HCT116 (cell line): Measurements from ENCODE around the gene ARHGEF3. TPM values are rescaled to one million over a fixed set of nuclear protein-coding genes. Genes with fewer than 3 reads are reported as not detected.

Experiments used
- ATAC-seq: fragments of 200-7000 bp; cut with Tn5 transposase; 2 replicates; pipeline ENCODE4 v1.9.1; 2020; ENCODE audit warnings: mild to moderate bottlenecking, moderate library complexity
- BruUV-seq: library from RNA; stranded (reverse); fragments of 400-500 nt; replicated peaks from 2 replicates; lab custom pipeline; 2021; lab: Mats Ljungman, UMichigan
- CTCF ChIA-PET: fragments of 300-600 bp; sonication (Branson Sonifier 250); formaldehyde crosslinking; loops from one replicate; lab custom pipeline; 2021; ENCODE audit warnings: antibody characterized with exemption; lab: Charles Lee
- POLR2A ChIA-PET: fragments of 300-600, 350-600 bp; sonication (Branson Sonifier 250); formaldehyde crosslinking; loops from one replicate; lab custom pipeline; 2021; ENCODE audit warnings: antibody characterized with exemption; lab: Charles Lee
- RAD21 ChIA-PET, 2 experiments: fragments of 300-600 bp; sonication (Branson Sonifier 250); formaldehyde crosslinking; loops; one replicate each; lab custom pipeline; 2023; ENCODE audit warnings: low total read pairs in 2 of 2; ENCODE audit not compliant: uncharacterized antibody in 2 of 2, unreplicated experiment in 2 of 2, low non-redundant PET in 1 of 2; lab: Charles Lee
- DNase-seq: peaks from one replicate; pipeline ENCODE4 v3.0.0-alpha.2; 2010; ENCODE audit warnings: low read depth, low spot score
- H2AFZ ChIP-seq: fragments of 200-600 bp; shearing (Covaris generic), sonication (generic); 2 replicates; pipeline ENCODE4 v1.6.1; 2017; ENCODE audit warnings: low read depth, mixed run types, mixed read lengths, antibody characterized with exemption, low read length; ENCODE audit not compliant: poor library complexity, severe bottlenecking
- H3K27ac ChIP-seq: 2 replicates; pipeline ENCODE4 v1.5.1; 2012; ENCODE audit warnings: low read depth, low read length
- H3K27me3 ChIP-seq: fragments of 200-600 bp; sonication (generic); 2 replicates; pipeline ENCODE4 v1.6.1; 2016; ENCODE audit warnings: mixed run types, low read length, mixed read lengths; ENCODE audit not compliant: insufficient read depth
- H3K36me3 ChIP-seq, 2 experiments: fragments of 200-500 bp in 1 of 2; fragments of 200-600 bp in 1 of 2; sonication (Bioruptor generic) in 1 of 2; sonication (generic) in 1 of 2; 2 replicates each; pipeline versions ENCODE4 v1.5.1 to v1.6.1; 2014 to 2016; ENCODE audit warnings: low read length in 2 of 2, inconsistent platforms in 1 of 2, mixed read lengths in 1 of 2, mixed run types in 1 of 2; ENCODE audit not compliant: insufficient read depth in 2 of 2, control insufficient read depth in 1 of 2
- H3K4me1 ChIP-seq, 2 experiments: fragments of 200-600 bp in 1 of 2; sonication (generic) in 1 of 2; 2 replicates each; pipeline versions ENCODE4 v1.5.1 to v1.6.1; 2012 to 2017; ENCODE audit warnings: low read length in 2 of 2, inconsistent platforms in 1 of 2, mild to moderate bottlenecking in 1 of 2, mixed read lengths in 1 of 2, mixed run types in 1 of 2, moderate library complexity in 1 of 2; ENCODE audit not compliant: insufficient read depth in 2 of 2, control insufficient read depth in 1 of 2
- H3K4me2 ChIP-seq: fragments of 200-600 bp; sonication (generic); 2 replicates; pipeline ENCODE4 v1.6.1; 2017; ENCODE audit warnings: mixed run types, low read length, mixed read lengths
- H3K4me3 ChIP-seq, 2 experiments: fragments of 200-600 bp in 1 of 2; sonication (generic) in 1 of 2; replicated peaks in 1 of 2; 2 replicates each; pipeline ENCODE4 v1.5.1; 2011 to 2016; ENCODE audit warnings: low read length in 2 of 2, control low read depth in 1 of 2, low read depth in 1 of 2, mild to moderate bottlenecking in 1 of 2, mixed read lengths in 1 of 2, mixed run types in 1 of 2
- H3K79me2 ChIP-seq: fragments of 200-600 bp; sonication (generic); 2 replicates; pipeline ENCODE4 v1.6.1; 2017; ENCODE audit warnings: mild to moderate bottlenecking, mixed run types, low read length, moderate library complexity, mixed read lengths; ENCODE audit not compliant: insufficient read depth
- H3K9ac ChIP-seq: fragments of 200-600 bp; sonication (generic); 2 replicates; pipeline ENCODE4 v1.6.1; 2016; ENCODE audit warnings: low read length, mixed read lengths
- H3K9me2 ChIP-seq: fragments of 200-600 bp; sonication (generic), shearing (Covaris generic); 2 replicates; pipeline ENCODE4 v1.6.1; 2017; ENCODE audit warnings: mixed run types, mild to moderate bottlenecking, moderate library complexity; ENCODE audit not compliant: insufficient read depth
- H3K9me3 ChIP-seq, 2 experiments: fragments of 200-500 bp in 1 of 2; fragments of 200-600 bp in 1 of 2; sonication (Bioruptor generic) in 1 of 2; sonication (generic) in 1 of 2; 2 replicates each; pipeline ENCODE4 v1.6.1; 2014 to 2017; ENCODE audit warnings: low read length in 2 of 2, mixed read lengths in 2 of 2, inconsistent platforms in 1 of 2, low read depth in 1 of 2, mild to moderate bottlenecking in 1 of 2, mixed run types in 1 of 2, moderate library complexity in 1 of 2; ENCODE audit not compliant: control insufficient read depth in 1 of 2, insufficient read depth in 1 of 2
- H4K20me1 ChIP-seq: fragments of 200-600 bp; sonication (generic), shearing (Covaris generic); 2 replicates; pipeline ENCODE4 v1.6.1; 2017; ENCODE audit warnings: mixed run types, mild to moderate bottlenecking, moderate library complexity; ENCODE audit not compliant: insufficient read depth
- ATF3 ChIP-seq: IDR thresholded peaks from 2 replicates; pipeline ENCODE4 v1.6.1; 2012
- CBX3 ChIP-seq: IDR thresholded peaks from 2 replicates; pipeline ENCODE4 v1.6.1; 2012; ENCODE audit warnings: low read depth
- ELF1 ChIP-seq: IDR thresholded peaks from 2 replicates; pipeline ENCODE4 v1.6.1; 2012; ENCODE audit warnings: low read depth, borderline replicate concordance
- EZH2 ChIP-seq: fragments of 200-600 bp; sonication (generic); IDR thresholded peaks from 2 replicates; pipeline ENCODE4 v1.6.1; 2017; ENCODE audit warnings: antibody characterized with exemption, mixed run types
- FOSL1 ChIP-seq: IDR thresholded peaks from 2 replicates; pipeline ENCODE4 v1.6.1; 2012; ENCODE audit warnings: low read depth
- POLR2A ChIP-seq: IDR thresholded peaks from 2 replicates; pipeline ENCODE4 v1.7.0; 2011; ENCODE audit warnings: borderline replicate concordance; ENCODE audit not compliant: insufficient read depth, insufficient read length; ENCODE audit errors: extremely low read depth
- RAD21 ChIP-seq: IDR thresholded peaks from 2 replicates; pipeline ENCODE4 v1.6.1; 2012; ENCODE audit warnings: low read depth, mild to moderate bottlenecking
- SP1 ChIP-seq: IDR thresholded peaks from 2 replicates; pipeline ENCODE4 v1.6.1; 2012; ENCODE audit warnings: low read depth
- TCF7L2 ChIP-seq: IDR thresholded peaks from 2 replicates; pipeline ENCODE4 v1.7.0; 2011; ENCODE audit warnings: borderline replicate concordance, inconsistent platforms; ENCODE audit not compliant: insufficient read depth, insufficient read length; ENCODE audit errors: extremely low read depth
- YY1 ChIP-seq: IDR thresholded peaks from 2 replicates; pipeline ENCODE4 v1.6.1; 2011; ENCODE audit warnings: low read length, low read depth, moderate library complexity, mild to moderate bottlenecking; ENCODE audit not compliant: insufficient replicate concordance; ENCODE audit errors: extremely low read depth
- ZBTB33 ChIP-seq: IDR thresholded peaks from 2 replicates; pipeline ENCODE4 v1.6.1; 2011; ENCODE audit warnings: mild to moderate bottlenecking, low read length, moderate library complexity; ENCODE audit not compliant: insufficient replicate concordance; ENCODE audit errors: extremely low read depth
- ZNF274 ChIP-seq: fragments of 200-500 bp; sonication (Bioruptor generic); IDR thresholded peaks from 2 replicates; pipeline ENCODE4 v1.6.1; 2014; ENCODE audit warnings: mild to moderate bottlenecking, low read depth, low read length, inconsistent platforms
- intact Hi-C: fragments of 100-400 bp; cut with micrococcal nuclease; formaldehyde crosslinking; loops from 2 replicates; pipeline ENCODE4 v1.10.0; 2022
- total RNA-seq: library from RNA; stranded (reverse); gene quantifications from one replicate; pipeline ENCODE4 v1.2.1, GENCODE V29; 2021; ENCODE audit not compliant: unreplicated experiment

ARHGEF3 gene
- total RNA-seq, 1 experiment from 2014 or later: 18.1 TPM

GRCh38 chr3:56737006-56737405 is 64.7 kb downstream of the ARHGEF3 start:
- Histone ChIP-seq H2AFZ (no peak overlapping the region), H3K4me1 (no peaks in the 10 kb centered on the region), H3K36me3 (peaks cover 0 to 6% of the 10 kb centered on the region in 2 experiments; a peak in 1 of 4 replicates), H3K4me2 (no peak overlapping the region), H3K4me3 (no peak overlapping the region), H3K9me3 (no peaks in the 10 kb centered on the region), H3K27me3 (no peaks in the 10 kb centered on the region), H3K9ac (no peak overlapping the region), H3K27ac (no peak overlapping the region), H3K79me2 (no peaks in the 10 kb centered on the region), H3K9me2 (no peaks in the 10 kb centered on the region), H4K20me1 (no peaks in the 10 kb centered on the region)
- RAD21 ChIA-PET: no interaction called here
- POLR2A ChIA-PET: no interaction called here
- DNase-seq (no peak), ATAC-seq (no peak)
- CTCF ChIA-PET: no interaction called here
- TF ChIP-seq CBX3 (no peak), ZBTB33 (no peak)
- no TSS peak for BruUV-seq
- intact Hi-C loops: no loop called here

- no peaks in the 10 kb centered on the region for H3K27me3 ChIP-seq
- TF ChIP-seq EZH2 (no peak), ATF3 (no peak), ELF1 (no peak), YY1 (no peak), FOSL1 (no peak), TCF7L2 (no peak), RAD21 (no peak), ZBTB33 (no peak), SP1 (no peak), POLR2A (no peak), CBX3 (no peak), ZNF274 (no peak)
Observed at GRCh38 chr3:56732109-56732508, 69.6 kb downstream of the ARHGEF3 start.

More at GRCh38 chr3:56732109-56732508, 69.6 kb downstream of the ARHGEF3 start:
- BruUV-seq: no TSS peak
- H3K4me1 ChIP-seq: no peaks in the 10 kb centered on the region
- no peak overlapping the region for H3K9ac ChIP-seq
- no peaks in the 10 kb centered on the region for H3K9me3 ChIP-seq
- no peaks in the 10 kb centered on the region for H4K20me1 ChIP-seq
- RAD21 ChIA-PET: no interaction called here
- H3K36me3 ChIP-seq: peaks cover 0 to 12% of the 10 kb centered on the region in 2 experiments; a peak in 2 of 4 replicates
- no peak overlapping the region for H2AFZ ChIP-seq
- DNase-seq: no peak
- H3K79me2 ChIP-seq: no peaks in the 10 kb centered on the region
- no peak for ATAC-seq
- H3K4me3 ChIP-seq: no peak overlapping the region
- POLR2A ChIA-PET: no interaction called here
- CTCF ChIA-PET: no interaction called here
- H3K4me2 ChIP-seq: no peak overlapping the region
- no peaks in the 10 kb centered on the region for H3K9me2 ChIP-seq
- intact Hi-C loops: no loop called here
- no peak overlapping the region for H3K27ac ChIP-seq
